GM21717 (cell line): ENCODE measurements around the gene SLFN12L.

Source experiments
- ATAC-seq: cut with Tn5 transposase; IDR thresholded peaks from one replicate; pipeline ENCODE4 v1.9.1; 2021; ENCODE audit warnings: mild to moderate bottlenecking, moderate library complexity; ENCODE audit not compliant: unreplicated experiment

The SLFN12L gene

DNA sequence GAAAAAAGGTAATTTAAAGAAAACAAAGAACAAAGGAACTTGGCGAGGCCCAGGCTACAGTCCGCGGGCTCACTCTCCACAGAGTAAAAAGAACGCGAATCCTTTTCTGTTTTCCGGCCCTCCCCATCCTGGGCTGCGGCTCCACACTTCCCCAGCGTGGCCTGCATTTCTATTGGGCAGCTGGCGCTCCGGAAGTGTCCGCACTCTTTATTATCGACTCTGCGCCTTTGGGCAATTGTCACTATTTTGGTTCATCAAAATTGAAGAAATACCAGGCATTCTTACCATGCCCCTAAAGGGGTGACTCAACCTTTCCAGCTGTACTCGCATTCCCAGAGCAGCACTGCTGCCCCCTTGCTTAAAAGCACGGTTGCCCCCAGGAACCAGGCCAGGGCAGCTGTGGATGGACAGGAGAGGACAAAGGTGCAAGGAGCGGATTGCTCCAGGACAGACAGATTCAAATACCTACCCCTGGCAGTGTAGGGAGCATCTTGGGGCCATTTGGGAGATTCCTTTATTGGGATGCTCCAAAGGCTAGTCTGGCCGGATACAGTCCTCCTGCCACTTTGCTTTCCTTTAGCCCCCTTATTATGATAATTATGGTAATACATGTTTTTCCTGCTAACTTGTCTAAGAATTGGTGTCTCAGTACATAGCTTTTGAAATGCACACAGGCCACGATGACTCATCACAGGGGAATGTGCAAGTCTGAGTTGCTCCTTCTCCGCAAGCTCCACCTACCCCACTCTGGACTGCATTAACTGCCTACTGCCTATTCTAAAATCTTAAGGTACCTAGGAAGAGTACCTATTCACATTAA is 104.2 kb downstream of the SLFN12L start:
- ATAC-seq, result no peak

DNA sequence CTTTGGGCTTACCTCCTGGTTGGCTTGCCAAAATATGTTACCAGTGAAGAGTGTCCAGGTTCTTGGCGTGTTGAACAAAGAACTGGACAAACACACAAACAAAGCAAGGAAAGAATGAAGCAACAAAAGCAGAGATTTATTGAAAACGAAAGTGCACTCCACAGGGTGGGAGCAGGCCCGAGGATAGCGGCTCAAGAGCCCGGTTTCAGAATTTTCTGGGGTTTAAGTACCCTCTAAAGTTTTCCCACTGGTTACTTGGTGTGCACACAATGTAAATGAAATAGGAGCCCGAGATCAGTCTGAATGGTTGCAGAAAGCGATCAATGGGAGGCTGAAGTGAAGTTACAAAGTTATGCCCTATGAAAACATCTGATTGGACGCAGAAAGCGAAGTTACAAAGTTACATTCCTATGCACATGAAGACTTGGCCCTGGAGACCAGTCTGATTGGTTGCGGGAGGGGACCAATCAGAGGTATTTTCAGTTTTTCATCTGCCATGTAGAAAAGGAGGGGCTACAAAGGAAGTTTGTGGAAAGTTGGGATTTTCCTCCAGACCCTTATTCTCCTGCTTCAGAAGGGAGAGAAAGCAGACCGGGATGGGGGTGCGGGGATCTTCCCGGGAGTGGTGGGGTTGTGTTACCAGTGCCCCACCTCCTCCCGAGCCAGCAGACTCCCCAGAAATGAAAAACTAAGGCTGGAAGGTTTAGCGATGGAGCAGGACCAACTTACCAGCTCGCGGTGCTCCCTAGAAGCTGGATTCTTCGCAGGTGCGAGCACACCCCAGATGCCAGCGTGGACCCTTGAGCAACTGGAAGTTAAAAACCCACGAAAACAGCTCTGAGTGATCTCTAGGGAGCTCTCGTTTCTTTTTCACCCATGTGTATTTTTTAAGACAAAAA is 105.1 kb downstream of the SLFN12L start, which contains the start of gene SLFN12:
SLFN12 (minus strand) TSS at position 325 of the 899 bp plus-strand sequence. CDS start 9,472 bp downstream, outside the sequence.
- peak; percentile 79 for ATAC-seq

GRCh38 chr17:35429702-35430101 is 107.8 kb downstream of the SLFN12L start:
- ATAC-seq, result no peak

DNA sequence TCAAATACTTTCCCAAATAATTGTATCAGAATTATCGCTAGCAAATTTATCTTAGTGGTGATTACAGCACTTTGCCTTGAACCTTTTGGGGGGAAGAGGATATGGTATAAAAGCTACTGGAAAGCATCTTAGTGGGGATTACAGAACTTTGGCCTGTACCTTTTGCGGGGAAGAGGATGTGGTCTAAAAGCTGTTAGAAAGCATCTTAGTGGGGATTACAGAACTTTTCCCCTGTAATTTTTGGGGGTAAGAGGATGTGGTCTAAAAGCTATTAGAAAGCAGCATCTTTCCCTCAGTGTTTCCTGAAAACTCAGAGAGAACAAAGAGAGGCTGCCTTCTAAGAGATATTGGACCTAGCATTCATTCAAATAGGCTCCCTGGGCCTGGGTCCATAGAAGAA is 109.2 kb downstream of the SLFN12L start:
- no peak for ATAC-seq

- no peak for ATAC-seq
Measured at GRCh38 chr17:35423761-35424160, 113.7 kb downstream of the SLFN12L start.
